HepG2 (cell line): ENCODE data around the gene RASSF7. TPM values are rescaled to one million over a fixed set of nuclear protein-coding genes. Genes with fewer than 3 reads are reported as not detected.
A peak's percentile ranks its signal among the peaks of the same experiment; 100 is the strongest.

ENCODE experiments used
- FOXK1 ChIP-seq: sonication (generic); formaldehyde crosslinking; IDR thresholded peaks from 2 replicates; pipeline ENCODE4 v1.4.0; 2020; ENCODE audit warnings: low read depth, missing genetic modification reagents, borderline replicate concordance
- GABPA ChIP-seq, 2 experiments: IDR thresholded peaks; 2 replicates each; pipeline ENCODE4 v1.6.1; 2011 to 2016; ENCODE audit warnings: low read depth in 2 of 2, low read length in 1 of 2, missing biosample characterization in 1 of 2, missing genetic modification characterization in 1 of 2
- GMEB1 ChIP-seq: sonication (generic); formaldehyde crosslinking; IDR thresholded peaks from 2 replicates; pipeline ENCODE4 v1.5.1; 2020; ENCODE audit warnings: missing genetic modification reagents, mild to moderate bottlenecking, borderline replicate concordance
- KAT2B ChIP-seq: fragments of 150-350 bp; IDR thresholded peaks from 2 replicates; pipeline ENCODE4 v1.6.1; 2014; ENCODE audit warnings: low read depth, low read length, borderline replicate concordance
- KLF15 ChIP-seq: sonication (generic); formaldehyde crosslinking; IDR thresholded peaks from 2 replicates; pipeline ENCODE4 v1.8.1; 2023; ENCODE audit warnings: borderline replicate concordance, mild to moderate bottlenecking, inconsistent platforms, missing genetic modification reagents, mixed read lengths
- PAXIP1 ChIP-seq: sonication (generic); formaldehyde crosslinking; conservative IDR thresholded peaks from 2 replicates; pipeline ENCODE4 v1.4.0; 2020; ENCODE audit warnings: mild to moderate bottlenecking, missing genetic modification reagents, moderate library complexity
- SOX6 ChIP-seq, 2 experiments: fragments of 450-650 bp in 1 of 2; sonication (generic) in 1 of 2; formaldehyde crosslinking in 1 of 2; IDR thresholded peaks; 2 replicates each; pipeline versions ENCODE4 v1.4.0 to v1.6.1; 2017 to 2020; ENCODE audit warnings: antibody characterized with exemption in 1 of 2, mild to moderate bottlenecking in 1 of 2, missing genetic modification reagents in 1 of 2
- STAG1 ChIP-seq: sonication (generic); formaldehyde crosslinking; IDR thresholded peaks from 2 replicates; pipeline ENCODE4 v1.4.0; 2020; ENCODE audit warnings: missing genetic modification reagents
- THAP8 ChIP-seq: sonication (generic); formaldehyde crosslinking; IDR thresholded peaks from 2 replicates; pipeline ENCODE4 v1.5.1; 2020; ENCODE audit warnings: missing genetic modification reagents, mild to moderate bottlenecking, borderline replicate concordance
- TSC22D2 ChIP-seq: sonication (generic); formaldehyde crosslinking; IDR thresholded peaks from 2 replicates; pipeline ENCODE4 v1.5.1; 2020; ENCODE audit warnings: missing genetic modification reagents, mild to moderate bottlenecking, borderline replicate concordance
- WIZ ChIP-seq: sonication (generic); formaldehyde crosslinking; IDR thresholded peaks from 2 replicates; pipeline ENCODE4 v1.5.1; 2020; ENCODE audit warnings: mild to moderate bottlenecking, missing genetic modification reagents
- XBP1 ChIP-seq: sonication (generic); formaldehyde crosslinking; IDR thresholded peaks from 2 replicates; pipeline ENCODE4 v1.5.0; 2020; ENCODE audit warnings: missing genetic modification reagents
- ZBTB2 ChIP-seq: sonication (generic); formaldehyde crosslinking; IDR thresholded peaks from 2 replicates; pipeline ENCODE4 v1.8.0; 2022; ENCODE audit warnings: low read depth, missing genetic modification reagents
- ZFP1 ChIP-seq: IDR thresholded peaks from 2 replicates; pipeline ENCODE4 v1.6.1; 2016
- ZNF20 ChIP-seq: sonication (generic); formaldehyde crosslinking; IDR thresholded peaks from 2 replicates; pipeline ENCODE4 v1.4.0; 2020; ENCODE audit warnings: mild to moderate bottlenecking, moderate library complexity, missing genetic modification reagents
- ZNF235 ChIP-seq: sonication (generic); formaldehyde crosslinking; IDR thresholded peaks from 2 replicates; pipeline ENCODE4 v1.8.1; 2023; ENCODE audit warnings: mild to moderate bottlenecking, missing genetic modification reagents, borderline replicate concordance
- ZNF598 ChIP-seq: sonication (generic); formaldehyde crosslinking; IDR thresholded peaks from 2 replicates; pipeline ENCODE4 v1.5.1; 2020; ENCODE audit warnings: mild to moderate bottlenecking, missing genetic modification reagents, borderline replicate concordance
- ZUFSP ChIP-seq: sonication (generic); formaldehyde crosslinking; IDR thresholded peaks from 2 replicates; pipeline ENCODE4 v1.9.0; 2021; ENCODE audit warnings: missing genetic modification reagents, mild to moderate bottlenecking, borderline replicate concordance
- polyA plus RNA-seq, 8 experiments: library from polyadenylated mRNA; depleted of rRNA in 3 of 8; stranded (reverse) in 7 of 8; unstranded in 1 of 8; fragments of >200 nt; fragmentation: Illumina TruSeq in 4 of 8; extraction: Trizol in 4 of 8; gene quantifications; 2 replicates each; pipeline versions ENCODE4 v1.2.1 to v1.2.3, GENCODE V29; 2011 to 2016; ENCODE audit warnings: low read depth in 4 of 8, missing spikeins in 1 of 8, mixed read lengths in 1 of 8; ENCODE audit not compliant: insufficient read depth in 1 of 8
- total RNA-seq, 5 experiments: library from RNA; depleted of rRNA; stranded (reverse); fragments of >200 nt; fragmentation: Illumina TruSeq; extraction: Trizol; gene quantifications; 2 replicates each; pipeline ENCODE4 v1.2.3, GENCODE V29; 2016; ENCODE audit warnings: low read depth in 1 of 5

RASSF7 gene
- total and polyA plus RNA-seq, 2 of the 13 experiments (the other 11 are each of a cell fraction or from before 2014, with no cell fraction given) = 20.2 to 28.6 TPM

GRCh38 chr11:554428-555226 is 6.1 kb upstream of the RASSF7 start (continued):
- no peak for TF ChIP-seq GMEB1 (CRISPR knock-in tag)
- TF ChIP-seq THAP8 (CRISPR knock-in tag) = no peak
- TF ChIP-seq KLF15 (CRISPR knock-in tag) = no peak
- no peak for TF ChIP-seq TSC22D2 (CRISPR knock-in tag)
- TF ChIP-seq XBP1 (CRISPR knock-in tag) = no peak
- TF ChIP-seq ZUFSP (CRISPR knock-in tag) = no peak
- TF ChIP-seq KAT2B = no peak
- peak; percentile 80 for TF ChIP-seq STAG1
- TF ChIP-seq ZNF235 (CRISPR knock-in tag) = no peak
- TF ChIP-seq WIZ (CRISPR knock-in tag) = no peak
- TF ChIP-seq SOX6 (IDR thresholded peaks at IDR 0.05) = no peak
- no peak for TF ChIP-seq SOX6 (CRISPR knock-in tag; IDR thresholded peaks at IDR 0.05)
- TF ChIP-seq FOXK1 (CRISPR knock-in tag) = no peak
- no peak for TF ChIP-seq GABPA (IDR thresholded peaks at IDR 0.05; ENCODE audit: low read depth, low read length)
- peak; percentile 51; the same call in 1 of the 2 replicates for TF ChIP-seq GABPA (CRISPR knock-in tag; IDR thresholded peaks at IDR 0.05; ENCODE audit: low read depth)
- peak; percentile 58; the same call in 1 of the 2 replicates for TF ChIP-seq ZBTB2 (CRISPR knock-in tag)
- TF ChIP-seq ZFP1 (CRISPR knock-in tag) = no peak
- no peak for TF ChIP-seq ZNF20 (CRISPR knock-in tag)
- no peak for TF ChIP-seq PAXIP1
- no peak for TF ChIP-seq ZNF598
